NCI-H345 (cell line): ENCODE results near the gene TBX1.
"Not testable (repeated sequence)": the region's sequence is repeated elsewhere in the genome, so short reads cannot be mapped to it uniquely, and the experiment has no call there.

Source experiments
- DNase-seq: peaks from one replicate; lab custom pipeline; 2025; lab: John Stamatoyannopoulos, UW

Gene TBX1

DNA sequence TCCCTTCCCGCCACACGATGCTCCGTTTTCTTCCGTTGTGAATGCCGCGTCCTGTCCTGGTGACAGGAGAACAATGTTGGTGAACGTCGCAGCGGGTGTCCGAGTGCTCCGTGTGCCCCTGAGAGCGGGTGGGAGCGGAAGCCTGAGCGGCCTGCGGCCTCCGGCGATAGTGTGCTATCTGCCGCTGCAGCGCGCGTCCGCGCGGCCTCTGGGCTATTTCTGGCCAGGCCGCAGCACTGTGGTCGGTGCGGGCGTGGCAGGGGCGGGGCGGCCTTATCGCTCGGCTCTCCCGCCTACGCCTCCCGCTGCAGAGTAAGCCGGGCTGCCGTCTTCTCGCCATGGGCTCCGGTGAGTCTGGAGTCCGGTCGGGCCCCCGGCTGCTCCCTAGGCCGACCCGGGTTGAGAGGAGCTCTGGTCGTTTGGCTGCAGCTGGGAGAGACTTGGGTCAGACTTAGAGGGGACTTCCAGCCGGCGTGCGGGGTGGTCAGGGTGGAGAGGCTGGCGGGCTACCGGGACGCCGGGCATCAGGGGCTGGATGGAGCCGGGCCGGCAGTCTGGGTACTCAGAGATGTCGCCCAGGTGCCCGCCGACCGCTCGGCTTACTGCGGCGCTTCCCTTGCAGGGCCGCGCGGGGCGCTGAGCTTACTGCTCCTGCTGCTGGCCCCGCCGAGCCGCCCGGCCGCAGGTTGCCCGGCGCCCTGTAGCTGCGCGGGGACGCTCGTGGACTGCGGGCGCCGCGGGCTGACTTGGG, 37.2 kb upstream of the TBX1 start, which contains the start of gene GP1BB:
GP1BB (plus strand) TSS at position 308 of the 751 bp plus-strand sequence; CDS start at position 339, 31 bp downstream.
- DNase-seq: no peak

DNA sequence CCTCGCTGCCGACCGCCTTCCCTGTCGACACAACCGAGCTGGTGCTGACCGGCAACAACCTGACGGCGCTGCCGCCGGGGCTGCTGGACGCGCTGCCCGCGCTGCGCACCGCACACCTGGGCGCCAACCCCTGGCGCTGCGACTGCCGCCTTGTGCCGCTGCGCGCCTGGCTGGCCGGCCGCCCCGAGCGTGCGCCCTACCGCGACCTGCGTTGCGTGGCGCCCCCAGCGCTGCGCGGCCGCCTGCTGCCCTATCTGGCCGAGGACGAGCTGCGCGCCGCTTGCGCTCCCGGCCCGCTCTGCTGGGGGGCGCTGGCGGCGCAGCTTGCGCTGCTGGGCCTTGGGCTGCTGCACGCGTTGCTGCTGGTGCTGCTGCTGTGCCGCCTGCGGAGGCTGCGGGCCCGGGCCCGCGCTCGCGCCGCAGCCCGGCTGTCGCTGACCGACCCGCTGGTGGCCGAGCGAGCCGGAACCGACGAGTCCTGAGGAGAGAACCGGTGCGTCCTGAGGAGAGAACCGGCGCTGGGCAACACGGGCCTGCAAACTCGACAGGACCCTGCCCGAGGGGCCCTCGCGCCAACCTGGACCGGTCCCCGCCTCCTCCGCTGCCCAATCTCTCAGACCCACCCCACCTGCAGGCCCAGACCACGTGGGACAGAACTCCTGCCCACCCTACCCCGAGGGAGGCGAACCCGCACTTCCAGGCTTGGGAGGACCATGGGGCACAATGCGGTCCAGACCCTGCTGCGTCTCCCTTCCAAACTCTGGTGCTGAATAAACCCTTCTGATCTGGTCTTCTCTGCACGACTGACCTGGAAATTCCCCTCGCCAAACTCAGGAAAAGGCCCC, 36.4 kb upstream of the TBX1 start:
- no peak for DNase-seq

DNA sequence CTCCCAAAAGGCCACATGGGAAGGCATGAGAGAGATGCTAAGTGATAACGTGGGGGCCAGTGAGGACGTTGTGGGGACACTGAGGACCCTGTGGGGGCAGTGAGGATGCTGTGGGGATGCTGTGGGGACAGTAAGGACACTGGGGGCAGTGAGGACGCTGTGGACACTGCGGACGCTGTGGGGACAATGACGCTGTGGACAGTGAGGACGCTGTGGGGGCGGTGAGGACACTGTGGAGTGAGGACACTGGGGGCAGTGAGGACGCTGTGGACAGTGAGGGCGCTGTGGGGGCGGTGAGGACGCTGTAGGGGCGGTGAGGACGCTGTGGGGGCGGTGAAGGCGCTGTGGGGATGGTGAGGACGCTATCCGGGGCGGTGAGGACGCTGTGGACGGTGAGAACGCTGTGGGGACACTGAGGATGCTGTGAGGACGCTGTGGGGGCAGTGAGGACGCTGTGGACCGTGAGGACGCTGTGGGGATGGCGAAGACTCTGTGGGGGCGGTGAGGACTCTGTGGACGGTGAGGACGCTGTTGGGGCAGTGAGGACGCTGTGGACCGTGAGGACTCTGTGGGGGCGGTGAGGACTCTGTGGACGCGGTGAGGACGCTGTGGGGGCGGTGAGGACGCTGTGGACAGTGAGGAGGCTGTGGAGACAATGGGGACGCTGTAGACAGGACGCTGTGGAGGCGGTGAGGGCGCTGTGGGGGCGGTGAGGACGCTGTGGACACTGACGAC, 35.5 kb upstream of the TBX1 start:
- DNase-seq: no peak

DNA sequence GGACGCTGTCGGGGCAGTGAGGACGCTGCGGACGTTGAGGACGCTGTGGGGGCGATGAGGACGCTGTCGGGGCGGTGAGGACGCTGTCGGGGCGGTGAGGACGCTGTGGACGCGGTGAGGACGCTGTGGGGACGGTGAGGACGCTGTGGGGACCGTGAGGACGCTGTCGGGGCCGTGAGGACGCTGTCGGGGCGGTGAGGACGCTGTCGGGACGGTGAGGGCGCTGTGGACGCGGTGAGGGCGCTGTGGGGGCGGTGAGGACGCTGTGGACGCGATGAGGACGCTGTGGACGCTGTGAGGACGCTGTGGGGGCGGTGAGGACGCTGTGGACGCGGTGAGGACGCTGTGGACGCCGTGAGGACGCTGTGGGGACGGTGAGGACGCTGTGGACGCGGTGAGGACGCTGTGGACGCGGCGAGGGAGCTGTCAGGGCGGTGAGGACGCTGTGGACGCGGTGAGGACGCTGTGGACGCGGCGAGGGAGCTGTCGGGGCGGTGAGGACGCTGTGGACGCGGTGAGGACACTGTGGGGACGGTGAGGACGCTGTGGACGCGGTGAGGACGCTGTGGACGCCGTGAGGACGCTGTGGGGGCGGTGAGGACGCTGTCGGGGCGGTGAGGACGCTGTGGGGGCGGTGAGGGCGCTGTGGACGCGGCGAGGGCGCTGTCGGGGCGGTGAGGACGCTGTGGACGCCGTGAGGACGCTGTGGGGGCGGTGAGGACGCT, 34.4 kb upstream of the TBX1 start:
- DNase-seq: not testable (repeated sequence)

DNA sequence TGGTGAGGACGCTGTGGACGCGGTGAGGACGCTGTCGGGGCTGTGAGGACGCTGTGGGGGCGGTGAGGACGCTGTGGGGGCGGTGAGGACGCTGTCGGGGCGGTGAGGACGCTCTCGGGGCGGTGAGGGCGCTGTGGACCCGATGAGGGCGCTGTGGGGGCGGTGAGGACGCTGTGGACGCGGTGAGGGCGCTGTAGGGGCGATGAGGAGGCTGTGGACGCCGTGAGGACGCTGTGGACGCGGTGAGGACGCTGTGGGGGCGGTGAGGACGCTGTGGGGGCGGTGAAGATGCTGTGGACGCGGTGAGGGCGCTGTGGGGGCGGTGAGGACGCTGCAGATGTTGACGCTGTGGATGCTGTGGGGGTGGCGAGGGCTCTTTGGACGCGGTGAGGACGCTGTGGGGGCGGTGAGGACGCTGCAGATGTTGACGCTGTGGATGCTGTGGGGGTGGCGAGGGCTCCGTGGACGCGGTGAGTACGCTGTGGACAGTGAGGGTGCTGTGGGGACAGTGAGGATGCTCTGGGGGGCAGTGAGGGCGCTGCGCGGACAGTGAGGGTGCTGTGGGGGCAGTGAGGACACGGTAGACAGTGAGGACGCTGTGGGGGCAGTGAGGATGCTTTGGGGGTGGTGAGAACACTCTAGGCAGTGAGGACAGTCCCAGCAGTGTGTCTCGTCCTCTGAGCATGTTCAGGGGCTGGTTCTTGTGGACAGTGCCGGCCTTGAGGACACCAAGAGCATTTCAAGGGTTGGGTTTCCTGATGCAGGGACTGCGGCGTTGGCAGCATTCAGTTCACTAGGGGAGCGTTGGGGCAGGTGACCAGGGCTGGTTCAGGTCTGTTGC, 33.0 kb upstream of the TBX1 start:
- DNase-seq: no peak

DNA sequence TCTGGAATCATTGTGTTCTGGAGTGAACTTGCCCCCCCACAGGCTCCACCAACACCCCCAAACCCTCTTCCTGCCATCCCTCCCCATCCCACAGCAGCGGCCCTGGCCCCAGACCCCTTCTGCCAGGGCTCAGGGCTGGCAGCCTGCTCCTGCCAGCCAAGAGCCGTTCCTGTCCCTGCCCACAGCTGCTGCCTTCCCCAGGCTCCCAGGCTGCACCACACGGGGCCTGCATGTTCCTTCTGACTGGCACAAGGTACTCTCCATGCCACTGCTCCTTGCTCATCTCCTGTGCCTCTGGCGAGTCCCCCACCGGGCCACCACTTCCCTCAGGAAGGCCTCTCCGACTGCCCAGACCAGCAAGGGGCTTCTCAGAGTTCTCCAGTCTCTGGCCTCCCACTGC, 32.3 kb upstream of the TBX1 start:
- DNase-seq: no peak

DNA sequence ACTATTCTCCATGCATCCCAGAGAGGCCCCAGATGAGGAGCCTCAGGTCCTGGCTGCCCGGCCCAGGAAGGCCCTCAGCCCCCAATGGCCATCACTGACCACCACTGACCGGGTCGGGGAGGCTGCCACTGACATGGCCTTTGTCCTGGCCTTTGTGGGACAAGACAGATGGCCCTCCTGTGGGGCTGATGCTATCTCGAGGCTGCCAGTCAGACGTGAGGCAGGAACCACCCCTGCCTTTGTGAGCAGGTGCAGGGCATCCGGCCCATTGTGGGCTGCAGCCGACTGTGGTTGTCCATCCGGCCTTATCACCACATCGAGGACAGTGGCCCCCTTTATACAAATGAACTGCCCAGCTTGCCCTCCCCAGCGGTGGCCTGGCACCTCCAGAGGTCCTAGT, 31.7 kb upstream of the TBX1 start:
- no peak for DNase-seq

DNA sequence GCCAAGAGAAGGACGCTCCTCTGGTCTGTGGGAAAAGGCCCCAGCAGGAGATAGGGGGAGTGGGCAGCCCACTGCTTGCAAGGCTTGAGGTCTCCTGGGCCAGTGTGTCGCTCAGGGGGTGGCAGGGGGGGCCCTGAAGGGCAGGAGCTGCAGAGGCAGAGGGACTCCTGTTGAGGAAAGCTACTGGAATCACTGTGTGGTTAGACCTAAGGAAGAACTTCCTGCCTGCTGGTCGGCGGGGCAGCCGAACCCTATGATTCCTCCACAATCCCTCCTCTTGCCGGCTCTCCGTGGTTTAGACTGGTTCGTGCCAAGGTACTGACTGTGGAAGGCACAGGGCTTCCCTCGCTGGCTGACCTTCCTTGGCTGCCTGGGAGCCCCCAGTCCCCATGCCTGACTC, 31.1 kb upstream of the TBX1 start:
- DNase-seq: no peak

DNA sequence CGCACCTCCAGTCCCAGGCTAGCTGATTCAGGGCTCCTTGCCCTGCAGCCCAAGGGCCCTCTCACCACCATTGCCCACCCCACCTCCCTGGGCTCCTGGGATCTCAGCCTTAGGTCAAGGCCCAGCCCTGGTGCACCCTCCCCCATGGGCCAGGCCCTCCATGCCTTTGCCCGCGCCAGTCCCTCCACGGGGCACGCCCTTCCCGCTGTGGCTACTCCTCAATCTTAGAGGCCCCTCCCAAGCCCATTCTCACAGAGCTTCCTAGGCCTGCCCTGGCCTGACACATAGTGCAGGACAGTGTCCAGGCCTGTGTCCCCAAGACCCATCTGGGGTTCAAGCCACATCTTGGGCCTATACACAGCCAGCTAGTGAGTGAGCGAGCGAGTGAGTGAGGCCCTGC, 30.4 kb upstream of the TBX1 start:
- DNase-seq: no peak

DNA sequence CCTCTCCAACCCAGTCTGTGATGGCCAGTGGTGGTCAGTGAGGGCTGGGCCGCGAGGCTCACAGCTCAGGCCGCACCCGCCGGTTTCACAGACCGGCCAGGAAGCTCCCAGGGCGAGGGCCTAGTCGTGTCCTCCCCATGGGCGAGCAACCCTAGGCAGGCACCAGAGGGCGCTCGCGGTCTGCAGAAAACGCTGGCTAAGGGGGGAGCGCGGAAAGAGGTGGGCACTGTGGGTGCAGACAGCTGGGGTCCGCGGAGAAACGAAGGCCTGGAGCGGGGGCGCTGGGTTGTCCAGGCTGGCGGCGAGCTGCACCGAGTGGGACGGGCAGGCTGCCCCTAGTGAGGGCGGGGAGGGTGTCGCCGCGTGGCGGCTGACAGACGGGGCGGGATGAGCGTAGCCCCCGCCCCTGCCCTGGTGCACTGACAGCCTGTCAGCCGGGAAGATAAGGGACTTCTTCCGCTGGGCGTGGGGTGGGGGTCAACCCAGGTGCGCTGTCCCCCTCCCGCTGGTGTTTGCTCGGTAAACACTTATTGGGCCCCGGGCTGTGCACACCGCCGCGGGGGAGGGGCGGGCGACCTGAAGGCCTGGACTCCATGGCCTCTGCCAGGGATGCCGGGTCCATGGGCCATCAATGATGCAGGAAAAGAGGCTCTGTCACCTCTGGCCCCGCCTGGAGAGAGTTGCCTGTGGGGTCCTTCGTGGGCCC, 29.8 kb upstream of the TBX1 start:
- DNase-seq: peak; percentile 58

DNA sequence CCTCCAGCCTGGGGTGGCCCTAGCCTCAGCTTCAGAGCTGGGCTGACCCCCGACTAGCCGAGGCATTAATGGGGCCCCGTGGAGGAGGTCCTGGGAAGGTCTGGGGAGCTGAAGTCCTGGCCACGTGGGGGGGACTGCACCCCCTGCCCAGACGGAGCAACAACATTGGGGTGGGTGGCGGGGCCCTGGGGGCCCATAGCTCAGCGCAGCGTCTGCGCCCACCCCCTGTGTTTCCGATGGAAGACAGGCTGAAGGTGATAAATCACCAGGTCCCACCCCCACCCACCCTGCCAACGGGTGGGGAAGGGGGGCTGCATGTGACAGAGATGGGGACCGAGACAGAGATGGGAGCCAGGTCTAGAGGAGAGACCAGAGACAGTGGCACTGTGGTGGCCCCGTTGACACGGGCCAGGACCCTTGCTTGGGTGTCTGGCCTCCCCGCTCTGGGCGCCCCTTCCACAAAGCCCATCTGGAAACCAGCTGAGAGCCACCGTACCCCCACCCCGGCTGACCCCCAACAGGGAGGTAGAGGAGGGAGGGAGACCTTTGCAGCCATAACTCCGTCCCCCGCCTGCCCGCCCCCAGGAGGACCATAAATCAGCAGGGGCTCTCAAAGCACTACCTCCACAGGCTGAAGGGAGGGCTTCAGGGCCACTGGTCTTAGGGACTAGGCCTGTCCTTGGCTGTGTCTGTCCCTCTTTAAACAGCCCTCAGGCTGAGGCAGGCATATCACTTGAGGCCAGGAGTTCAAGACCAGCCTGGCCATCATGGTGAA, 29.0 kb upstream of the TBX1 start:
- DNase-seq: no peak

DNA sequence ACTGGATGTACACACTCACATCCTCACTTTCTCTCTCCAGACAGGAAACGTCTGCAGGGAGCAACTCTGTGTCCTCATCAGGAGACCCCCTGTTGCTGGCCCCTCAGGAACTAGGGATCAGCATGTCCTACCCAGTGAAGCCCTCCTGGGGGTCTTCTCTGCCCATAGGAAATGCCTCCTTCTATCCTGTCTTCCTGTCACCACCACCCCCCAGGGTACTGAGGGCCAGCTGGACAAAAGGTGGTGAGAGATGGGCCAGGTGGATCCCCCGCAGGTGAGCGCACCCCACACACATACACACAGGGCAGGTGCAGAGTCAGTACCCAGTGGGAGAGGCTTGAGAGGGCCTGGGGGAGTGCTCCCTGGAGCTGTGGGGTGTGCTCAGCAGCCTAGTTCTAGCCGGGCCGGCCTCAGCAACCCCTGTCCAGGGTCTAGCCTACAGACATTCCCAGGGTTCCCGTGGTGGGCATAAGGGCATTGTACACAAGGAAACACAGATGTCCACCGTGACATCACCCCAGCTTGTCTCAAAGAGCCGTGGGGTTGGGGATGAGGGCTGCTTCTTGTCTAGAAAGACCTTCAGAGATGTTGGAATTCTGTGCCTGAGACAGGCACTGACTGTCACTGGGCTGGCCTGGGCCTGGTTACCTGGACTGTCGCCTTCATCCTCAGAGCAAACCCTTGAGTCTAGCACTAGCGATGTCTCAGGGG, 28.0 kb upstream of the TBX1 start:
- DNase-seq: no peak

DNA sequence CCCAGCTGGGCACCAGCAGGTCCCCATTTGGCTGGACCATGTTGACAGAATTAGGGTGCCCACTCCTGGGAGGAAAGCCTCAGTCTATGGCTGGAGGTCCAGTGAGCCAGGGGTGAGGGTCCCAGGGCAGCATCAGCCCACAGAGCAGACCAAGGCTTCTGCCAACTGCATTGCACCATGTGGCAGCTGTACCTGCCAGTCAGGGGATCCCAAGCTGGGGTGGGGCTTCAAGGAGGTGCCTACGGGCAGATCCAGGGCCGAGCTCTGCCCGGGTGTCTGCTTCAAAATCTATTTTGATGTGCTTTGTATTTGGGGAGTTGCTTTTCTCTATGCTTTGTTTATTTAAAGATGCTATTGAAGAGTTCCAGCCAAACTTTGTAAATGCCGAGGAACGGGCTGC, 26.8 kb upstream of the TBX1 start:
- no peak for DNase-seq

DNA sequence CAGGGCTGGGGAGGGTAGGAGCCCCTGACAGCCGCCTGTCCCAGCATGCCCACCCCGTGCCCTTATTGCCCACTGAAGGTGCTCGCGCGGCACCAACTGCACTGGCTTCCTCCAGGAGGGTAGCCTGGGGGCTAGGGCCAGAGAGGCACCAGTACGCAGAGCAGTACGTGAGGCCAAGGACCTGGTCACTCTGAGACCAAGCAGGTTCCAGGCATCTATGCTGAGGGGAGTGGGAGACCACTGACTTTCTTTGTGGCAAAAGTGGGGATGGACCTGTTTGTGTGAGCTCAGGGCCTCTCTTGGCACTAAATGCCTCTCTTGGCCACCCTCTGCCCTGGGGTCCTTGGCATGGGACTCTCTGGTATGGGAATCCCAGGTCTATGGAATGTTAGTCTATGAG, 26.4 kb upstream of the TBX1 start:
- no peak for DNase-seq

DNA sequence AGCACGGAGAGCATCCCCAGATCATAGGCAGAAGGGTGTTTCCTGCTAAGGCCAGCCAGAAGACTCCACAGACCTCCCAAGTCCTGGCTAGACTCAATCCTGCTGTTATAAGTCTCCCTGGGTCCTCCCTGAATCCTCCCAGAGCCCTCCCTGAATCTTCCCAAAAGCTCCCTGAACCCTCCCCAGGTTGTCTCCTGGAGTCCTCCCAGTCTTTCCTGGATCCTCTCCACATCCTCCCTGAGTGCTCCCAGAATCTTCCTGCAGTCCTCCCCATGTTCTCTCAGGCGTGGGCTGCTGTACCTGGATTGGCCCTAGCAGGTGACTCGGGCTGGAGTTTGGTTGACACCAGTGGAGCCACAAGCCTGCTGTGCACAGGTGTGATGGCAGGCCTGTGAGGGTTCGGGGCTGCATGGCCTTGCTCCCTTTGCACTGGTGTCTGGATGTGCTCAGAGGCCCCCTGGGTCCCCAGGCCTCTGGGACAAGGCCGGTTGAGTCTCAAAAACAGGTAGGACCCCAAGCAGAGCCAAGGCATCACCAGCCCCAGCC, 25.7 kb upstream of the TBX1 start:
- DNase-seq: no peak

DNA sequence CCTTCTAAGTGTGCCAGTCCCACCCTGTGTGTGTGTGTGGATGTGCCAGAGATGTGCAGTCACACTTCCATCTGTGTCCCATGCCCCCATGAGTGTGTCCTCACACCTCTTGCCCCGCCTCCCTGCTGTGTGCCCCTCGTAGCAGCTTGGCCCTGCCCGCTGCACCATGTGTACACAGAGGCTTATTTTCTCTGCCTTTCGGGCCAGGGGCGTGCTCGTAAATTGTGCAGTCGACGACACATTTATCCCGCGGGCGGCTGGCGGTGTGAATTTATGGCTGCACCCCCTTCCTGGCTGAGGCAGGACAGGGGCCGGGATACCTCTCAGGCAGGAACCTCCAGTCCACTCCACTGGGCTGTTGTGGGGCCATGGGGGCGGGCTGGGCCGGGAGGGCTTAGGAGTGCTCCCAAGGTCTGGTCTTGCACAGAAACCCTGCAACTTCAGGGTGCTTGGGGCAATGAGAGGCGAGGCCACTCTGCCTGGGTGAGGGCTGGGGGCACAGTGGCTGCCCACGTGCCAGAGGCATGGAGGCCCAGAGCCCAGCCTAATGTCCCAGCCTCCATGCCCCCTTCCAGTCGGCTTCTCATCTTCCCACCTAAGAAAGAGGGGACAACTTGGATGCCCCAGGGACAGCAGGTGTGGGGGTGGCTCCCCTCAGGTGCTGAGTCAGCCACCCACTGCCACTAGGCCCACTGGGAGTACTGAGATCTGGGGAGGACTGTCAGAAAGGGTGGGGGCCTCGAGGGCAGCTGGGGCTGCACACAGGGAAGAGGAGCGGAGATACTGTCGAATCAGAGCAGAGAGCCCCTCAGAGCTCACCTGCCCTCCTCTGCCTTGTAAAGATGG, 24.7 kb upstream of the TBX1 start:
- no peak for DNase-seq

DNA sequence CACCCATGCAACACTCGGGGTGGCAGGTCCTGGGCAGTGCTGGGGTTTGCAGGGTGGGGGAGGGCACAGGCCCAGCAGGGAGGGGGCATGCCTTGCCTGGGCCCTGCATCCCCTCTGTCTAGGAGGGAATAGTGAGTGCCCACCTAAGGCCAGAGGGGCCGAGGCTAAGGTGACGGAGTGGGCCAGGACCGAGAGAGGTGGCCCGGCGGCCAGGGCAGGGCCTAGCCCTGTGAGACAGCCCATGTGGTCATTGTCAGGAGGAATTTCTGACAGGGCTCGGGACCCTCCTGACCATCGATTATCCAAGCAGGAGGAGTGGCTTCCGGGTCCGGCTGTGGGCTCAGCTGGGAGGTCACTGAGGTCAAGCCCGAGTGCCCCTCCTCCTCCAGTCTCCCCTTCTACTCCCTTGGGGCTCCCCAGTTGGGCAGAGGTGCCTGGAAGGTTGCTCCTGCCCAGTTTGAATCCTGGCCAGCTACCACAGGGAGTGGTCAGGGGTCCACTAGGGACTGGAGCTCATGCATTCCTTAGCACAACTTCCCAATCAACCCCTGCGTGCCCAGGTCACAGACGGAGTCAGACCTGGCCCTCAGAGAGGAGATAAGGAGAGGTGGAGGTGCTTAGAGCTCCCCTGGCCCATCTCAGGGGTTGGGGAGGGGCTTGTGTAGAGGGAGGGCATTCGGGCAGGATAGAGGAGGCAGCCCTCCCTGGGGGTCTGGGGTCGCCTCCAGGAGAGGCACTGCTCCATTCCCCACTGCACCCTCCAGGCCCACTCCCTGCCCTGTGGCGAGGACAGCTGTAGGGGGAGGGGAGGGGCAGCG, 22.5 kb upstream of the TBX1 start:
- DNase-seq: no peak
